Loucy (cell line): Measurements from ENCODE around the gene ALPP.
"Not testable (repeated sequence)": the region's sequence is repeated elsewhere in the genome, so short reads cannot be mapped to it uniquely, and the experiment has no call there.

Source experiments
- CTCF ChIP-seq: fragments of 200-600 bp; sonication (generic); conservative IDR thresholded peaks from 2 replicates; pipeline ENCODE4 v1.5.1; 2014; ENCODE audit warnings: mild to moderate bottlenecking, antibody characterized with exemption, low read length
- EZH2phosphoT487 ChIP-seq: fragments of 200-600 bp; IDR thresholded peaks from 2 replicates; pipeline ENCODE4 v1.6.1; 2018; ENCODE audit warnings: antibody characterized with exemption, mild to moderate bottlenecking, moderate library complexity, borderline replicate concordance

- not testable (repeated sequence) for TF ChIP-seq CTCF, EZH2phosphoT487
Observed at GRCh38 chr2:232378735-232379151, at the start of gene ALPP.
